Measurements from ENCODE around the gene RAPGEF5. TPM values are rescaled to one million over a fixed set of nuclear protein-coding genes. Genes with fewer than 3 reads are reported as not detected.

Gene RAPGEF5
- total RNA-seq, 1 experiment from 2014 or later = 5.6 TPM

GRCh38 chr7:22389892-22390291 lies 32.9 kb upstream of the RAPGEF5 start:
- Histone ChIP-seq H3K27me3 (ENCODE audit: low read length) (no peaks in the 10 kb centered on the region), H3K27ac (ENCODE audit: low read length) (no peak overlapping the region), H3K4me1 (ENCODE audit: insufficient read depth, low read length) (no peaks in the 10 kb centered on the region), H3K9me2 (replicated peaks; ENCODE audit: low read length) (no peaks in the 10 kb centered on the region), H3K36me3 (ENCODE audit: low read depth, low read length) (no peaks in the 10 kb centered on the region), H3K79me2 (ENCODE audit: low read length) (no peaks in the 10 kb centered on the region), H2AFZ (ENCODE audit: low read length) (no peak overlapping the region), H3K4me2 (ENCODE audit: low read length) (no peak overlapping the region), H3K9ac (ENCODE audit: low read length) (no peak overlapping the region), H4K20me1 (ENCODE audit: low read length) (no peaks in the 10 kb centered on the region), H3F3A (ENCODE audit: low read length, unreplicated experiment) (no peaks in the 10 kb centered on the region), H3K4me3 (ENCODE audit: low read length) (no peak overlapping the region), H3K9me3 (ENCODE audit: low read length) (no peaks in the 10 kb centered on the region)
- DNase-seq (no peak), ATAC-seq (no peak)
- POLR2A ChIA-PET (ENCODE audit: unreplicated experiment) = no interaction called here
- CTCF ChIA-PET = no interaction called here
- BruUV-seq (replicated peaks) = no TSS peak
- TF ChIP-seq EZH2phosphoT487 (IDR thresholded peaks at IDR 0.05; ENCODE audit: borderline replicate concordance, low read length) (no peak), EZH2 (IDR thresholded peaks at IDR 0.05; ENCODE audit: low read length, unreplicated experiment) (no peak)
- TF ChIP-seq, protein P1, sequence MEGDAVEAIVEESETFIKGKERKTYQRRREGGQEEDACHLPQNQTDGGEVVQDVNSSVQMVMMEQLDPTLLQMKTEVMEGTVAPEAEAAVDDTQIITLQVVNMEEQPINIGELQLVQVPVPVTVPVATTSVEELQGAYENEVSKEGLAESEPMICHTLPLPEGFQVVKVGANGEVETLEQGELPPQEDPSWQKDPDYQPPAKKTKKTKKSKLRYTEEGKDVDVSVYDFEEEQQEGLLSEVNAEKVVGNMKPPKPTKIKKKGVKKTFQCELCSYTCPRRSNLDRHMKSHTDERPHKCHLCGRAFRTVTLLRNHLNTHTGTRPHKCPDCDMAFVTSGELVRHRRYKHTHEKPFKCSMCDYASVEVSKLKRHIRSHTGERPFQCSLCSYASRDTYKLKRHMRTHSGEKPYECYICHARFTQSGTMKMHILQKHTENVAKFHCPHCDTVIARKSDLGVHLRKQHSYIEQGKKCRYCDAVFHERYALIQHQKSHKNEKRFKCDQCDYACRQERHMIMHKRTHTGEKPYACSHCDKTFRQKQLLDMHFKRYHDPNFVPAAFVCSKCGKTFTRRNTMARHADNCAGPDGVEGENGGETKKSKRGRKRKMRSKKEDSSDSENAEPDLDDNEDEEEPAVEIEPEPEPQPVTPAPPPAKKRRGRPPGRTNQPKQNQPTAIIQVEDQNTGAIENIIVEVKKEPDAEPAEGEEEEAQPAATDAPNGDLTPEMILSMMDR (conservative IDR thresholded peaks at IDR 0.05; ENCODE audit: low read depth, low read length) = no peak
- intact Hi-C loops (cut with micrococcal nuclease) = no loop called here

- Histone ChIP-seq H3K9ac (ENCODE audit: low read length) (no peak overlapping the region), H3K9me3 (ENCODE audit: low read length) (no peaks in the 10 kb centered on the region), H3K27ac (ENCODE audit: low read length) (no peak overlapping the region), H3K4me1 (ENCODE audit: insufficient read depth, low read length) (no peaks in the 10 kb centered on the region), H3K27me3 (ENCODE audit: low read length) (no peaks in the 10 kb centered on the region), H2AFZ (ENCODE audit: low read length) (no peak overlapping the region), H3K79me2 (ENCODE audit: low read length) (no peaks in the 10 kb centered on the region), H3K36me3 (ENCODE audit: low read depth, low read length) (no peaks in the 10 kb centered on the region), H3F3A (ENCODE audit: low read length, unreplicated experiment) (no peaks in the 10 kb centered on the region), H3K4me2 (ENCODE audit: low read length) (no peak overlapping the region), H3K4me3 (ENCODE audit: low read length) (no peak overlapping the region), H3K9me2 (replicated peaks; ENCODE audit: low read length) (no peaks in the 10 kb centered on the region), H4K20me1 (ENCODE audit: low read length) (no peaks in the 10 kb centered on the region)
- no TSS peak for BruUV-seq (replicated peaks)
- ChIA-PET CTCF (no interaction called here), POLR2A (ENCODE audit: unreplicated experiment) (no interaction called here)
- ATAC-seq = no peak
- no peak for DNase-seq
- intact Hi-C loops (cut with micrococcal nuclease) = no loop called here
- no peak for TF ChIP-seq EZH2phosphoT487 (IDR thresholded peaks at IDR 0.05; ENCODE audit: borderline replicate concordance, low read length)
- no peak for TF ChIP-seq EZH2 (IDR thresholded peaks at IDR 0.05; ENCODE audit: low read length, unreplicated experiment)
- TF ChIP-seq, protein P1 (conservative IDR thresholded peaks at IDR 0.05; ENCODE audit: low read depth, low read length) = no peak
Measured at GRCh38 chr7:22387583-22387982, 30.6 kb upstream of the RAPGEF5 start.

DNA sequence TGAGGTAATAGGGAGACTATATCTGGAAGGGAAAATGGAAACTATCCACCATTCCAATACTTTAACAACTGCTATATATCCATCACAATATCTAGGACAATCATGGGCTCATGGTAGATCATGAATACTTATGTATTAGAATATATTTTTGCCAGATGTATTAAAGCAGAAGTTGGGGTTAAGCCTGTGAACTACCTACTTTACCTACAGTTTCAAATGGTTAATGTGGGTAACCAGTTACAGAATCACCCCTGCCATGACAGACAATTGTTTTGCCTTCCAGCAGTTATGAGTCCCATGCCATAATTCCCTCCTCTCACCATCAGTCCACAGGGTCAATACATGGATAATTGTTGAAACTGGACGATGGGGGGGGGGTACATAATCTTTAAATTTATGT lies 29.9 kb upstream of the RAPGEF5 start:
- TF ChIP-seq EZH2phosphoT487 (IDR thresholded peaks at IDR 0.05; ENCODE audit: borderline replicate concordance, low read length) (no peak), EZH2 (IDR thresholded peaks at IDR 0.05; ENCODE audit: low read length, unreplicated experiment) (no peak)
- TF ChIP-seq, protein P1 (conservative IDR thresholded peaks at IDR 0.05; ENCODE audit: low read depth, low read length) = no peak
- Histone ChIP-seq H3K79me2 (ENCODE audit: low read length) (no peaks in the 10 kb centered on the region), H3F3A (ENCODE audit: low read length, unreplicated experiment) (no peaks in the 10 kb centered on the region), H3K9ac (ENCODE audit: low read length) (no peak overlapping the region), H3K9me3 (ENCODE audit: low read length) (no peaks in the 10 kb centered on the region), H3K4me1 (ENCODE audit: insufficient read depth, low read length) (no peaks in the 10 kb centered on the region), H3K4me2 (ENCODE audit: low read length) (no peak overlapping the region), H4K20me1 (ENCODE audit: low read length) (no peaks in the 10 kb centered on the region), H3K36me3 (ENCODE audit: low read depth, low read length) (no peaks in the 10 kb centered on the region), H3K4me3 (ENCODE audit: low read length) (no peak overlapping the region), H3K9me2 (replicated peaks; ENCODE audit: low read length) (no peaks in the 10 kb centered on the region), H3K27ac (ENCODE audit: low read length) (no peak overlapping the region), H2AFZ (ENCODE audit: low read length) (no peak overlapping the region), H3K27me3 (ENCODE audit: low read length) (no peaks in the 10 kb centered on the region)
- no peak for ATAC-seq
- ChIA-PET CTCF (no interaction called here), POLR2A (ENCODE audit: unreplicated experiment) (no interaction called here)
- intact Hi-C loops (cut with micrococcal nuclease) = no loop called here
- no TSS peak for BruUV-seq (replicated peaks)
- DNase-seq = no peak

Measured in PC-3 (cell line).